ENCODE measurements around the gene TOR4A.

TOR4A gene

GRCh38 chr9:137247916-137248175, 29.7 kb upstream of the TOR4A start:
- Histone ChIP-seq H3K9ac (ENCODE audit: low read depth, low read length) (no peak overlapping the region), H3K9me3 (ENCODE audit: control insufficient read depth, insufficient read depth, low read length) (no peaks in the 10 kb centered on the region), H3K27ac (ENCODE audit: low read depth, low read length) (no peak overlapping the region), H3K36me3 (ENCODE audit: control insufficient read depth, insufficient read depth, low read length) (peaks cover 11% of the 10 kb centered on the region), H3K27me3 (ENCODE audit: control insufficient read depth, insufficient read depth, low read length) (no peaks in the 10 kb centered on the region; the same call in 1 of the 2 replicates), H3K4me3 (ENCODE audit: low read depth, low read length) (no peak overlapping the region), H3K4me1 (ENCODE audit: control insufficient read depth, insufficient read depth, low read length) (peaks cover 19% of the 10 kb centered on the region)

- Histone ChIP-seq H3K36me3 (ENCODE audit: control insufficient read depth, insufficient read depth, low read length) (no peaks in the 10 kb centered on the region), H3K9me3 (ENCODE audit: control insufficient read depth, insufficient read depth, low read length) (no peaks in the 10 kb centered on the region), H3K9ac (ENCODE audit: low read depth, low read length) (no peak overlapping the region), H3K27ac (ENCODE audit: low read depth, low read length) (no peak overlapping the region), H3K4me3 (ENCODE audit: low read depth, low read length) (no peak overlapping the region), H3K4me1 (ENCODE audit: control insufficient read depth, insufficient read depth, low read length) (peaks cover 5% of the 10 kb centered on the region), H3K27me3 (ENCODE audit: control insufficient read depth, insufficient read depth, low read length) (no peaks in the 10 kb centered on the region; the same call in none of the 2 replicates)
Observed at GRCh38 chr9:137250329-137251193, 27.0 kb upstream of the TOR4A start.

- H3K36me3 ChIP-seq (ENCODE audit: control insufficient read depth, insufficient read depth, low read length), result peaks cover 1% of the 10 kb centered on the region; the same call in 1 of the 2 replicates
- H3K27ac ChIP-seq (ENCODE audit: low read depth, low read length), result no peak within 1 kb of the TSS
- H3K27me3 ChIP-seq (ENCODE audit: control insufficient read depth, insufficient read depth, low read length), result no peaks in the 10 kb centered on the region; the same call in none of the 2 replicates
- H3K9me3 ChIP-seq (ENCODE audit: control insufficient read depth, insufficient read depth, low read length), result no peaks in the 10 kb centered on the region
- H3K4me3 ChIP-seq (ENCODE audit: low read depth, low read length), result no peak within 1 kb of the TSS
- peaks cover 9% of the 10 kb centered on the region for H3K4me1 ChIP-seq (ENCODE audit: control insufficient read depth, insufficient read depth, low read length)
- H3K9ac ChIP-seq (ENCODE audit: low read depth, low read length), result no peak within 1 kb of the TSS
Observed at GRCh38 chr9:137251194-137251461, 26.4 kb upstream of the TOR4A start, which contains the start of gene STPG3. STPG3 (plus strand) TSS chr9:137251286; CDS start chr9:137251287, 1 bp downstream.

GRCh38 chr9:137251490-137252268, 25.8 kb upstream of the TOR4A start:
- H3K9me3 ChIP-seq (ENCODE audit: control insufficient read depth, insufficient read depth, low read length), result no peaks in the 10 kb centered on the region

GRCh38 chr9:137252555-137253506, 24.7 kb upstream of the TOR4A start:
- Histone ChIP-seq H3K9me3 (ENCODE audit: control insufficient read depth, insufficient read depth, low read length) (no peaks in the 10 kb centered on the region), H3K27ac (ENCODE audit: low read depth, low read length) (no peak overlapping the region), H3K36me3 (ENCODE audit: control insufficient read depth, insufficient read depth, low read length) (peaks cover 12% of the 10 kb centered on the region), H3K4me3 (ENCODE audit: low read depth, low read length) (no peak overlapping the region), H3K4me1 (ENCODE audit: control insufficient read depth, insufficient read depth, low read length) (peaks cover 11% of the 10 kb centered on the region), H3K9ac (ENCODE audit: low read depth, low read length) (no peak overlapping the region), H3K27me3 (ENCODE audit: control insufficient read depth, insufficient read depth, low read length) (no peaks in the 10 kb centered on the region; the same call in none of the 2 replicates)

More at GRCh38 chr9:137251490-137252268, 25.8 kb upstream of the TOR4A start:
- Histone ChIP-seq H3K4me1 (ENCODE audit: control insufficient read depth, insufficient read depth, low read length) (peaks cover 11% of the 10 kb centered on the region), H3K27me3 (ENCODE audit: control insufficient read depth, insufficient read depth, low read length) (no peaks in the 10 kb centered on the region; the same call in none of the 2 replicates), H3K4me3 (ENCODE audit: low read depth, low read length) (no peak overlapping the region), H3K36me3 (ENCODE audit: control insufficient read depth, insufficient read depth, low read length) (peaks cover 7% of the 10 kb centered on the region), H3K9ac (ENCODE audit: low read depth, low read length) (no peak overlapping the region), H3K27ac (ENCODE audit: low read depth, low read length) (no peak overlapping the region)

GRCh38 chr9:137253717-137254623, 23.6 kb upstream of the TOR4A start:
- Histone ChIP-seq H3K36me3 (ENCODE audit: control insufficient read depth, insufficient read depth, low read length) (peaks cover 17% of the 10 kb centered on the region), H3K27ac (ENCODE audit: low read depth, low read length) (no peak overlapping the region), H3K4me3 (ENCODE audit: low read depth, low read length) (peak overlapping the region; percentile 97), H3K4me1 (ENCODE audit: control insufficient read depth, insufficient read depth, low read length) (peaks cover 11% of the 10 kb centered on the region), H3K9me3 (ENCODE audit: control insufficient read depth, insufficient read depth, low read length) (no peaks in the 10 kb centered on the region), H3K27me3 (ENCODE audit: control insufficient read depth, insufficient read depth, low read length) (no peaks in the 10 kb centered on the region; the same call in 1 of the 2 replicates), H3K9ac (ENCODE audit: low read depth, low read length) (no peak overlapping the region)

GRCh38 chr9:137254624-137255447, 22.7 kb upstream of the TOR4A start, which contains the start of gene NELFB:
NELFB (plus strand) TSS chr9:137255327.
- peak within 1 kb of the TSS; percentile 70; the same call in 1 of the 2 replicates for H3K9ac ChIP-seq (ENCODE audit: low read depth, low read length)
- H3K4me1 ChIP-seq (ENCODE audit: control insufficient read depth, insufficient read depth, low read length), result peaks cover 11% of the 10 kb centered on the region
- H3K27me3 ChIP-seq (ENCODE audit: control insufficient read depth, insufficient read depth, low read length), result no peaks in the 10 kb centered on the region; the same call in 1 of the 2 replicates
- H3K36me3 ChIP-seq (ENCODE audit: control insufficient read depth, insufficient read depth, low read length), result peaks cover 21% of the 10 kb centered on the region
- no peaks in the 10 kb centered on the region for H3K9me3 ChIP-seq (ENCODE audit: control insufficient read depth, insufficient read depth, low read length)
- H3K27ac ChIP-seq (ENCODE audit: low read depth, low read length), result peak within 1 kb of the TSS; percentile 64
- peak within 1 kb of the TSS; percentile 97 for H3K4me3 ChIP-seq (ENCODE audit: low read depth, low read length)

GRCh38 chr9:137255448-137256114, 21.9 kb upstream of the TOR4A start:
- Histone ChIP-seq H3K27me3 (ENCODE audit: control insufficient read depth, insufficient read depth, low read length) (no peaks in the 10 kb centered on the region; the same call in 1 of the 2 replicates), H3K9ac (ENCODE audit: low read depth, low read length) (peak overlapping the region; percentile 58; the same call in 1 of the 2 replicates), H3K9me3 (ENCODE audit: control insufficient read depth, insufficient read depth, low read length) (no peaks in the 10 kb centered on the region), H3K4me1 (ENCODE audit: control insufficient read depth, insufficient read depth, low read length) (peaks cover 11% of the 10 kb centered on the region), H3K27ac (ENCODE audit: low read depth, low read length) (peak overlapping the region; percentile 64), H3K36me3 (ENCODE audit: control insufficient read depth, insufficient read depth, low read length) (peaks cover 21% of the 10 kb centered on the region), H3K4me3 (ENCODE audit: low read depth, low read length) (peak overlapping the region; percentile 97)

GRCh38 chr9:137256362-137256761, 21.2 kb upstream of the TOR4A start:
- Histone ChIP-seq H3K36me3 (ENCODE audit: control insufficient read depth, insufficient read depth, low read length) (peaks cover 21% of the 10 kb centered on the region), H3K4me1 (ENCODE audit: control insufficient read depth, insufficient read depth, low read length) (peaks cover 11% of the 10 kb centered on the region), H3K27me3 (ENCODE audit: control insufficient read depth, insufficient read depth, low read length) (no peaks in the 10 kb centered on the region; the same call in 1 of the 2 replicates), H3K27ac (ENCODE audit: low read depth, low read length) (no peak overlapping the region), H3K9me3 (ENCODE audit: control insufficient read depth, insufficient read depth, low read length) (no peaks in the 10 kb centered on the region), H3K9ac (ENCODE audit: low read depth, low read length) (no peak overlapping the region), H3K4me3 (ENCODE audit: low read depth, low read length) (peak overlapping the region; percentile 97)
